ENCODE data around the gene ALDH3B1.
"Not testable (repeated sequence)": the region's sequence is repeated elsewhere in the genome, so short reads cannot be mapped to it uniquely, and the experiment has no call there.

- peak; percentile 35 for TF ChIP-seq CTCF (IDR thresholded peaks at IDR 0.05; ENCODE audit: low read depth, low read length)
- not testable (repeated sequence) for TF ChIP-seq EZH2phosphoT487 (IDR thresholded peaks at IDR 0.05; ENCODE audit: low read depth)
These were observed 16.3 kb upstream of the ALDH3B1 start for GRCh38 chr11:67993821-67994220.
